Gastroesophageal sphincter (tissue), 4 donors: ENCODE data around the gene ELK1. TPM values are rescaled to one million over a fixed set of nuclear protein-coding genes. Genes with fewer than 3 reads are reported as not detected.
"Not testable (repeated sequence)": the region's sequence is repeated elsewhere in the genome, so short reads cannot be mapped to it uniquely, and the experiment has no call there.

Experiments used
- ATAC-seq: fragments of 150-250 bp; one replicate; pipeline ENCODE4 v1.9.1; 2016; ENCODE audit warnings: mild to moderate bottlenecking, moderate library complexity
- H3K27ac ChIP-seq, 4 donors: fragments of 200-600 bp; sonication (generic) in 3 of 4; 1 replicate in 3 of 4; 2 replicates in 1 of 4; pipeline ENCODE4 v1.5.1; 2016 to 2019
- H3K27me3 ChIP-seq: fragments of 200-600 bp; sonication (generic); one replicate; pipeline ENCODE4 v1.5.1; 2019
- H3K36me3 ChIP-seq, 2 donors: fragments of 200-600 bp; sonication (generic); one replicate each; pipeline ENCODE4 v1.5.1; 2019; ENCODE audit warnings: control low read depth in 1 of 2
- H3K4me1 ChIP-seq, 3 donors: fragments of 200-600 bp; sonication (generic); 1 replicate in 2 of 3; 2 replicates in 1 of 3; pipeline ENCODE4 v1.5.1; 2016 to 2019; ENCODE audit warnings: control low read depth in 2 of 3
- H3K4me3 ChIP-seq, 2 donors: fragments of 200-600 bp; sonication (generic); one replicate each; pipeline ENCODE4 v1.5.1; 2019; ENCODE audit warnings: mild to moderate bottlenecking in 1 of 2, moderate library complexity in 1 of 2
- H3K9me3 ChIP-seq, 3 donors: fragments of 200-600 bp; sonication (generic); one replicate each; pipeline ENCODE4 v1.5.1; 2017 to 2019; ENCODE audit warnings: control low read depth in 2 of 3
- CTCF ChIP-seq, 4 experiments: fragments of 200-600 bp in 2 of 4; fragments of 450-650 bp in 2 of 4; sonication (generic) in 1 of 4; IDR thresholded peaks; one replicate each; pipeline ENCODE4 v1.5.1; 2017 to 2019; ENCODE audit warnings: antibody characterized with exemption in 4 of 4, mild to moderate bottlenecking in 2 of 4, moderate library complexity in 2 of 4
- EP300 ChIP-seq: sonication (generic); formaldehyde crosslinking; IDR thresholded peaks from one replicate; pipeline ENCODE4 v1.6.1; 2017; ENCODE audit warnings: antibody characterized with exemption, mild to moderate bottlenecking
- POLR2A ChIP-seq, 2 donors: fragments of 450-650 bp; IDR thresholded peaks; one replicate each; pipeline ENCODE4 v1.6.1; 2017; ENCODE audit warnings: antibody characterized with exemption in 2 of 2, mild to moderate bottlenecking in 2 of 2, moderate library complexity in 1 of 2
- POLR2AphosphoS5 ChIP-seq: sonication (generic); formaldehyde crosslinking; IDR thresholded peaks from one replicate; pipeline ENCODE4 v1.6.1; 2017; ENCODE audit warnings: antibody characterized with exemption
- WGBS, 2 donors: methylation state at CpG; one replicate each; pipeline ENCODE4 v1.1.5; 2018; ENCODE audit warnings: low coverage in 1 of 2; 5-methylcytosine and 5-hydroxymethylcytosine counted together
- total RNA-seq, 4 donors: library from RNA; depleted of rRNA; stranded (reverse); fragments of >200 nt; gene quantifications; one replicate each; pipeline ENCODE4 v1.1.0, GENCODE V29; 2016

ELK1 gene
- total RNA-seq, 4 donors from 2014 or later: 20.0 to 26.8 (median 26.2) TPM

GRCh38 chrX:47683829-47684205 lies 33.5 kb upstream of the ELK1 start:
- no peak for ATAC-seq
- Histone ChIP-seq H3K36me3 (no peaks in the 10 kb centered on the region), H3K4me3 (no peak overlapping the region), H3K27me3 (no peaks in the 10 kb centered on the region), H3K4me1 (no peaks in the 10 kb centered on the region), H3K27ac (no peak overlapping the region), H3K9me3 (no peaks in the 10 kb centered on the region)
- TF ChIP-seq POLR2AphosphoS5: no peak
- no peak for TF ChIP-seq CTCF (IDR thresholded peaks at IDR 0.05)
- TF ChIP-seq POLR2A (IDR thresholded peaks at IDR 0.05): no peak
- no peak for TF ChIP-seq EP300
- WGBS, 2 donors: 40 to 71% methylated on average over 1 of the region's 3 CpGs

GRCh38 chrX:47683184-47683828 lies 32.9 kb upstream of the ELK1 start:
- Histone ChIP-seq H3K4me1 (no peaks in the 10 kb centered on the region), H3K27ac (no peak overlapping the region), H3K4me3 (no peak overlapping the region), H3K9me3 (no peaks in the 10 kb centered on the region), H3K27me3 (no peaks in the 10 kb centered on the region), H3K36me3 (no peaks in the 10 kb centered on the region)
- 77% methylated on average over 5 of the region's 14 CpGs; no CpG with 5 or more reads in 1 of the 2 donors for WGBS, 2 donors
- no peak for ATAC-seq
- no peak for TF ChIP-seq POLR2AphosphoS5

- not testable (repeated sequence) for H3K27me3 ChIP-seq, H3K4me3 ChIP-seq, H3K9me3 ChIP-seq, H3K4me1 ChIP-seq, ATAC-seq, H3K27ac ChIP-seq, H3K36me3 ChIP-seq
- WGBS, 2 donors: 58 to 64% methylated on average over 5 of the region's 7 CpGs
Observed at GRCh38 chrX:47675959-47676859, 25.8 kb upstream of the ELK1 start.

- Histone ChIP-seq H3K4me1 (no peaks in the 10 kb centered on the region), H3K27me3 (no peaks in the 10 kb centered on the region), H3K27ac (no peak overlapping the region), H3K36me3 (no peaks in the 10 kb centered on the region), H3K9me3 (no peaks in the 10 kb centered on the region), H3K4me3 (no peak overlapping the region)
- no peak for TF ChIP-seq POLR2AphosphoS5
- no peak for TF ChIP-seq CTCF (IDR thresholded peaks at IDR 0.05)
- TF ChIP-seq EP300: no peak
- TF ChIP-seq POLR2A (IDR thresholded peaks at IDR 0.05): no peak
- no peak for ATAC-seq
- WGBS, 2 donors: 65 to 90% methylated on average over 4 of the region's 5 CpGs
Observed at GRCh38 chrX:47674776-47675175, 24.4 kb upstream of the ELK1 start.

- ATAC-seq: not testable (repeated sequence)
Observed at GRCh38 chrX:47665797-47666196, 15.4 kb upstream of the ELK1 start.

GRCh38 chrX:47664737-47665136 lies 14.4 kb upstream of the ELK1 start:
- Histone ChIP-seq H3K27ac (no peak overlapping the region), H3K27me3 (no peaks in the 10 kb centered on the region), H3K4me3 (no peak overlapping the region), H3K9me3 (no peaks in the 10 kb centered on the region), H3K36me3 (no peaks in the 10 kb centered on the region), H3K4me1 (no peaks in the 10 kb centered on the region)
- ATAC-seq: no peak
- 75 to 77% methylated on average over 3 of the region's 5 CpGs for WGBS, 2 donors
- TF ChIP-seq POLR2A (IDR thresholded peaks at IDR 0.05): no peak
- no peak for TF ChIP-seq CTCF (IDR thresholded peaks at IDR 0.05)
- no peak for TF ChIP-seq EP300
- no peak for TF ChIP-seq POLR2AphosphoS5

More at GRCh38 chrX:47665797-47666196, 15.4 kb upstream of the ELK1 start:
- H3K4me1 ChIP-seq, H3K27me3 ChIP-seq, H3K27ac ChIP-seq, H3K4me3 ChIP-seq, H3K9me3 ChIP-seq, H3K36me3 ChIP-seq: not testable (repeated sequence)
- 76 to 88% methylated on average over 2 to 3 of the region's 4 CpGs for WGBS, 2 donors
